K562 (cell line): ENCODE data around the gene CDKN2D. TPM values are rescaled to one million over a fixed set of nuclear protein-coding genes. Genes with fewer than 3 reads are reported as not detected.

ENCODE experiments used
- ATAC-seq: fragments of 200-7000 bp; cut with Tn5 transposase; 3 replicates; pipeline ENCODE4 v1.9.1; 2020; ENCODE audit warnings: moderate library complexity
- BruUV-seq: library from RNA; stranded (reverse); fragments of 400-500 nt; replicated peaks from 2 replicates; lab custom pipeline; 2021; lab: Mats Ljungman, UMichigan
- CTCF ChIA-PET: fragments of 300-600 bp; formaldehyde crosslinking; extraction: SDS; loops from one replicate; lab custom pipeline; 2021; ENCODE audit warnings: low intra/inter-chr PET ratio; lab: Yijun Ruan, JAX
- POLR2A ChIA-PET: fragments of 300-600, 350-650 bp; sonication (Branson Sonifier 250); formaldehyde crosslinking; extraction: SDS; loops from one replicate; lab custom pipeline; 2021; ENCODE audit warnings: antibody characterized with exemption, inconsistent platforms; lab: Yijun Ruan, JAX
- DNase-seq, 4 experiments: peaks; one replicate each; pipeline versions ENCODE4 v3.0.0 to v3.0.0-alpha.2; 2011 to 2018; ENCODE audit warnings: low spot score in 3 of 4, mixed read lengths in 3 of 4; ENCODE audit errors: extremely low read depth in 1 of 4
- FAIRE-seq: peaks from 2 replicates; lab custom pipeline; 2011; peaks lifted over from hg19 to GRCh38; lab: Jason Lieb, UNC
- H2AFZ ChIP-seq: 2 replicates; pipeline ENCODE4 v1.6.0; 2011; ENCODE audit warnings: low read depth, low read length, control low read depth, inconsistent platforms
- H3K27ac ChIP-seq: fragments of 200-600 bp; 3 replicates; pipeline ENCODE4 v1.8.0; 2011; ENCODE audit warnings: low read depth, mild to moderate bottlenecking, control low read depth, inconsistent platforms, low read length, moderate library complexity, mixed read lengths; ENCODE audit errors: extremely low read depth
- H3K27me3 ChIP-seq, 2 experiments: fragments of 300-600 bp in 1 of 2; 2 replicates in 1 of 2; 3 replicates in 1 of 2; pipeline versions ENCODE4 v1.6.0 to v1.8.0; 2011; ENCODE audit warnings: inconsistent platforms in 2 of 2, low read length in 2 of 2, mild to moderate bottlenecking in 1 of 2, mixed read lengths in 1 of 2, moderate library complexity in 1 of 2; ENCODE audit not compliant: control insufficient read depth in 2 of 2, insufficient read depth in 2 of 2
- H3K36me3 ChIP-seq: fragments of 300-600 bp; 3 replicates; pipeline ENCODE4 v1.8.0; 2011; ENCODE audit warnings: mild to moderate bottlenecking, low read length, inconsistent platforms; ENCODE audit not compliant: control insufficient read depth, insufficient read depth
- H3K4me1 ChIP-seq, 2 experiments: fragments of 200-600 bp in 1 of 2; replicated peaks in 1 of 2; 2 replicates in 1 of 2; 3 replicates in 1 of 2; pipeline versions ENCODE4 v1.5.1 to v1.8.0; 2011; ENCODE audit warnings: inconsistent platforms in 2 of 2, low read length in 2 of 2, mild to moderate bottlenecking in 1 of 2, mixed read lengths in 1 of 2, moderate library complexity in 1 of 2; ENCODE audit not compliant: control insufficient read depth in 2 of 2, insufficient read depth in 2 of 2
- H3K4me2 ChIP-seq: 2 replicates; pipeline ENCODE4 v1.6.1; 2011; ENCODE audit warnings: low read length, control low read depth, inconsistent platforms, mixed read lengths; ENCODE audit not compliant: insufficient read depth
- H3K4me3 ChIP-seq: fragments of 200-600 bp; sonication (generic), shearing (Covaris generic); 2 replicates; pipeline ENCODE4 v1.5.1; 2016; ENCODE audit warnings: control low read depth, inconsistent platforms
- H3K79me2 ChIP-seq: fragments of 200-600 bp; 3 replicates; pipeline ENCODE4 v1.8.0; 2011; ENCODE audit warnings: low read length, inconsistent platforms; ENCODE audit not compliant: control insufficient read depth, insufficient read depth
- H3K9ac ChIP-seq, 2 experiments: 2 replicates each; pipeline versions ENCODE4 v1.6.0 to v1.6.1; 2011; ENCODE audit warnings: low read depth in 2 of 2, low read length in 2 of 2, control low read depth in 1 of 2, inconsistent platforms in 1 of 2, mild to moderate bottlenecking in 1 of 2, mixed read lengths in 1 of 2; ENCODE audit not compliant: insufficient read depth in 1 of 2
- H3K9me1 ChIP-seq: one replicate; pipeline ENCODE4 v1.6.0; 2011; ENCODE audit warnings: inconsistent platforms, mild to moderate bottlenecking, low read length, moderate library complexity; ENCODE audit not compliant: control insufficient read depth, insufficient read depth
- H3K9me3 ChIP-seq: replicated peaks from 2 replicates; pipeline ENCODE4 v1.5.1; 2011; ENCODE audit warnings: low read depth, low read length, inconsistent platforms; ENCODE audit not compliant: control insufficient read depth, insufficient read depth
- H4K20me1 ChIP-seq: replicated peaks from 2 replicates; pipeline ENCODE4 v1.6.1; 2011; ENCODE audit warnings: low read length, inconsistent platforms, mixed read lengths; ENCODE audit not compliant: control insufficient read depth, insufficient read depth
- ARNT ChIP-seq, 2 experiments: fragments of 450-650 bp; IDR thresholded peaks; 2 replicates each; pipeline ENCODE4 v1.6.1; 2016; ENCODE audit warnings: mild to moderate bottlenecking in 1 of 2
- CREB3L1 ChIP-seq: fragments of 450-650 bp; IDR thresholded peaks from 2 replicates; pipeline ENCODE4 v1.6.1; 2014; ENCODE audit warnings: low read depth, mild to moderate bottlenecking, moderate library complexity, borderline replicate concordance
- E2F4 ChIP-seq: sonication (generic); formaldehyde crosslinking; IDR thresholded peaks from 2 replicates; pipeline ENCODE4 v1.8.0; 2022; ENCODE audit warnings: mild to moderate bottlenecking, low read depth, missing genetic modification reagents
- FUS ChIP-seq: fragments of 200-400 bp; formaldehyde crosslinking; optimal IDR thresholded peaks from 2 replicates; pipeline ENCODE3; 2017; ENCODE audit warnings: low read depth, low read length
- HMGN3 ChIP-seq: IDR thresholded peaks from 2 replicates; pipeline ENCODE4 v1.6.1; 2011; ENCODE audit warnings: borderline replicate concordance, low read depth, mild to moderate bottlenecking, mixed read lengths, low read length; ENCODE audit not compliant: insufficient read length; ENCODE audit errors: extremely low read depth
- MAZ ChIP-seq, 2 experiments: fragments of 450-650 bp in 1 of 2; sonication (generic) in 1 of 2; formaldehyde crosslinking; IDR thresholded peaks in 1 of 2; conservative IDR thresholded peaks in 1 of 2; 2 replicates each; pipeline versions ENCODE4 v1.4.0 to v1.5.0; 2020; ENCODE audit warnings: mild to moderate bottlenecking in 1 of 2, missing genetic modification reagents in 1 of 2
- NR1H2 ChIP-seq: sonication (generic); formaldehyde crosslinking; IDR thresholded peaks from 2 replicates; pipeline ENCODE4 v1.4.0; 2020; ENCODE audit warnings: mild to moderate bottlenecking, missing genetic modification reagents
- RAD21 ChIP-seq, 2 experiments: fragments of 250-450 bp in 1 of 2; fragments of 450-650 bp in 1 of 2; sonication (Bioruptor Pico) in 1 of 2; formaldehyde crosslinking in 1 of 2; IDR thresholded peaks in 1 of 2; conservative IDR thresholded peaks in 1 of 2; 2 replicates each; pipeline versions ENCODE4 v1.4.0 to v1.8.0; 2020 to 2022; ENCODE audit warnings: mild to moderate bottlenecking in 2 of 2, moderate library complexity in 1 of 2
- SUPT5H ChIP-seq: fragments of 450-650 bp; IDR thresholded peaks from 2 replicates; pipeline ENCODE4 v1.6.1; 2016
- ZNF785 ChIP-seq: fragments of 250-450 bp; sonication (Bioruptor Pico); IDR thresholded peaks from 2 replicates; pipeline ENCODE4 v1.4.0; 2020; ENCODE audit warnings: mild to moderate bottlenecking
- WGBS: fragments of 100-300 bp; shearing (Covaris generic); methylation state at CpG from one replicate; pipeline ENCODE4 v1.1.6; 2016; ENCODE audit warnings: low coverage, mixed read lengths; ENCODE audit not compliant: insufficient coverage; ENCODE audit errors: missing lambda C conversion rate; 5-methylcytosine and 5-hydroxymethylcytosine counted together
- in situ Hi-C: fragments of 300-500 bp; cut with MboI; formaldehyde crosslinking; loops from 4 replicates; pipeline ENCODE4 v1.15.0; 2018; ENCODE audit warnings: inconsistent platforms, mixed read lengths
- intact Hi-C: fragments of 100-400 bp; cut with micrococcal nuclease; formaldehyde crosslinking; loops from 2 replicates; pipeline ENCODE4 v1.14.2; 2022
- polyA plus RNA-seq, 8 experiments: library from polyadenylated mRNA; depleted of rRNA in 4 of 8; stranded (reverse) in 5 of 8; unstranded in 3 of 8; fragments of >200 nt; fragmentation: Nextera tagmentation in 2 of 8; fragmentation: Illumina TruSeq in 1 of 8; extraction: Ambion mirVana in 2 of 8; extraction: Trizol in 1 of 8; gene quantifications; 2 replicates each; pipeline versions ENCODE4 v1.2.1 to v1.2.3, GENCODE V29; 2011 to 2014; ENCODE audit warnings: inconsistent platforms in 1 of 8, missing spikeins in 1 of 8
- total RNA-seq, 7 experiments: library from RNA; depleted of rRNA in 6 of 7; stranded (reverse); fragments of >200 nt in 6 of 7; fragmentation: Illumina TruSeq in 2 of 7; extraction: Trizol in 2 of 7; gene quantifications; 2 replicates each; pipeline versions ENCODE4 v1.2.1 to v1.2.3, GENCODE V29; 2011 to 2021; ENCODE audit warnings: low replicate concordance in 1 of 7
- TF ChIP-seq, protein P1 (sequence below): sonication (generic); formaldehyde crosslinking; IDR thresholded peaks from 2 replicates; pipeline ENCODE4 v1.8.1; 2023; ENCODE audit warnings: mild to moderate bottlenecking, missing genetic modification reagents
- TF ChIP-seq, protein P2 (sequence below): fragments of 200-800 bp; sonication (Bioruptor generic); IDR thresholded peaks from 2 replicates; pipeline ENCODE4 v1.6.1; 2017; ENCODE audit warnings: missing genetic modification characterization, missing compliant biosample characterization

CDKN2D gene
- total and polyA plus RNA-seq, 9 of the 15 experiments (the other 6 are each of a cell fraction or from before 2014, with no cell fraction given) = 0.41 to 8.2 (median 3.7) TPM

GRCh38 chr19:10583036-10583776, 14.4 kb upstream of the CDKN2D start:
- WGBS = 45% methylated on average over 9 of the region's 9 CpGs
- Histone ChIP-seq H3K36me3 (no peaks in the 10 kb centered on the region), H3K4me1 (peaks cover 8 to 16% of the 10 kb centered on the region in 2 experiments; a peak in 4 of 5 replicates), H3K27me3 (peaks cover 0 to 10% of the 10 kb centered on the region in 2 experiments; a peak in 2 of 5 replicates), H3K9ac (peak overlapping the region in 1 of 2 experiments; percentile 11; a peak in 2 of 4 replicates), H3K9me3 (no peaks in the 10 kb centered on the region), H4K20me1 (no peaks in the 10 kb centered on the region), H2AFZ (0 out of 2 replicates have a peak overlapping the region, but pooled peaks have one; percentile 53), H3K4me2 (no peak overlapping the region), H3K79me2 (no peaks in the 10 kb centered on the region), H3K9me1 (peaks cover 2% of the 10 kb centered on the region), H3K4me3 (no peak overlapping the region), H3K27ac (no peak overlapping the region)
- peak in 1 of 4 experiments; percentile 32 for DNase-seq
- no TSS peak for BruUV-seq
- FAIRE-seq = no peak
- in situ Hi-C loops = loop anchor here (5.0 kb wide), 2 partner anchors 59 to 114 kb away; no protein-coding TSS in a partner anchor
- ATAC-seq = no peak
- ChIA-PET CTCF (interaction anchor here (0.6 to 3.1 kb wide), 3 partner anchors 61 to 554 kb away, joined by 3 to 50 read pairs (median 12); partner anchors contain the start of gene QTRT1), POLR2A (interaction anchor here (0.6 kb wide), 1 partner anchor 83 kb away, joined by 3 read pairs; no protein-coding TSS in a partner anchor)
- intact Hi-C loops = loop anchor here (5.0 kb wide), 1 partner anchor 41 kb away; the partner anchor contains the start of gene ATG4D
- TF ChIP-seq ARNT (IDR thresholded peaks at IDR 0.05) (no peak), NR1H2 (CRISPR knock-in tag) (no peak), ZNF785 (CRISPR knock-in tag) (no peak), HMGN3 (no peak), E2F4 (CRISPR knock-in tag) (no peak), FUS (no peak), RAD21 (CRISPR knock-in tag; conservative IDR thresholded peaks at IDR 0.05 in 1 of 2, IDR thresholded peaks at IDR 0.05 in 1 of 2) (no peak), MAZ (CRISPR knock-in tag; conservative IDR thresholded peaks at IDR 0.05 in 1 of 2, IDR thresholded peaks at IDR 0.05 in 1 of 2) (no peak), SUPT5H (no peak), CREB3L1 (no peak)
- TF ChIP-seq, protein P1, sequence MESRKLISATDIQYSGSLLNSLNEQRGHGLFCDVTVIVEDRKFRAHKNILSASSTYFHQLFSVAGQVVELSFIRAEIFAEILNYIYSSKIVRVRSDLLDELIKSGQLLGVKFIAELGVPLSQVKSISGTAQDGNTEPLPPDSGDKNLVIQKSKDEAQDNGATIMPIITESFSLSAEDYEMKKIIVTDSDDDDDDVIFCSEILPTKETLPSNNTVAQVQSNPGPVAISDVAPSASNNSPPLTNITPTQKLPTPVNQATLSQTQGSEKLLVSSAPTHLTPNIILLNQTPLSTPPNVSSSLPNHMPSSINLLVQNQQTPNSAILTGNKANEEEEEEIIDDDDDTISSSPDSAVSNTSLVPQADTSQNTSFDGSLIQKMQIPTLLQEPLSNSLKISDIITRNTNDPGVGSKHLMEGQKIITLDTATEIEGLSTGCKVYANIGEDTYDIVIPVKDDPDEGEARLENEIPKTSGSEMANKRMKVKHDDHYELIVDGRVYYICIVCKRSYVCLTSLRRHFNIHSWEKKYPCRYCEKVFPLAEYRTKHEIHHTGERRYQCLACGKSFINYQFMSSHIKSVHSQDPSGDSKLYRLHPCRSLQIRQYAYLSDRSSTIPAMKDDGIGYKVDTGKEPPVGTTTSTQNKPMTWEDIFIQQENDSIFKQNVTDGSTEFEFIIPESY = no peak
- TF ChIP-seq, protein P2, sequence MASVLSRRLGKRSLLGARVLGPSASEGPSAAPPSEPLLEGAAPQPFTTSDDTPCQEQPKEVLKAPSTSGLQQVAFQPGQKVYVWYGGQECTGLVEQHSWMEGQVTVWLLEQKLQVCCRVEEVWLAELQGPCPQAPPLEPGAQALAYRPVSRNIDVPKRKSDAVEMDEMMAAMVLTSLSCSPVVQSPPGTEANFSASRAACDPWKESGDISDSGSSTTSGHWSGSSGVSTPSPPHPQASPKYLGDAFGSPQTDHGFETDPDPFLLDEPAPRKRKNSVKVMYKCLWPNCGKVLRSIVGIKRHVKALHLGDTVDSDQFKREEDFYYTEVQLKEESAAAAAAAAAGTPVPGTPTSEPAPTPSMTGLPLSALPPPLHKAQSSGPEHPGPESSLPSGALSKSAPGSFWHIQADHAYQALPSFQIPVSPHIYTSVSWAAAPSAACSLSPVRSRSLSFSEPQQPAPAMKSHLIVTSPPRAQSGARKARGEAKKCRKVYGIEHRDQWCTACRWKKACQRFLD = no peak
